ENCODE data around the gene TM7SF2.
A peak's percentile ranks its signal among the peaks of the same experiment; 100 is the strongest.

- TF ChIP-seq, protein P1, sequence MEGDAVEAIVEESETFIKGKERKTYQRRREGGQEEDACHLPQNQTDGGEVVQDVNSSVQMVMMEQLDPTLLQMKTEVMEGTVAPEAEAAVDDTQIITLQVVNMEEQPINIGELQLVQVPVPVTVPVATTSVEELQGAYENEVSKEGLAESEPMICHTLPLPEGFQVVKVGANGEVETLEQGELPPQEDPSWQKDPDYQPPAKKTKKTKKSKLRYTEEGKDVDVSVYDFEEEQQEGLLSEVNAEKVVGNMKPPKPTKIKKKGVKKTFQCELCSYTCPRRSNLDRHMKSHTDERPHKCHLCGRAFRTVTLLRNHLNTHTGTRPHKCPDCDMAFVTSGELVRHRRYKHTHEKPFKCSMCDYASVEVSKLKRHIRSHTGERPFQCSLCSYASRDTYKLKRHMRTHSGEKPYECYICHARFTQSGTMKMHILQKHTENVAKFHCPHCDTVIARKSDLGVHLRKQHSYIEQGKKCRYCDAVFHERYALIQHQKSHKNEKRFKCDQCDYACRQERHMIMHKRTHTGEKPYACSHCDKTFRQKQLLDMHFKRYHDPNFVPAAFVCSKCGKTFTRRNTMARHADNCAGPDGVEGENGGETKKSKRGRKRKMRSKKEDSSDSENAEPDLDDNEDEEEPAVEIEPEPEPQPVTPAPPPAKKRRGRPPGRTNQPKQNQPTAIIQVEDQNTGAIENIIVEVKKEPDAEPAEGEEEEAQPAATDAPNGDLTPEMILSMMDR (IDR thresholded peaks at IDR 0.05) = no peak
- TF ChIP-seq POLR2A (IDR thresholded peaks at IDR 0.05) = peak in 1 of 4 donors; percentile 20
Measured at GRCh38 chr11:65134952-65135632, 23.4 kb downstream of the TM7SF2 start.
